Measurements from ENCODE around the gene SLC36A3.
"Not testable (repeated sequence)": the region's sequence is repeated elsewhere in the genome, so short reads cannot be mapped to it uniquely, and the experiment has no call there.

Gene SLC36A3

DNA sequence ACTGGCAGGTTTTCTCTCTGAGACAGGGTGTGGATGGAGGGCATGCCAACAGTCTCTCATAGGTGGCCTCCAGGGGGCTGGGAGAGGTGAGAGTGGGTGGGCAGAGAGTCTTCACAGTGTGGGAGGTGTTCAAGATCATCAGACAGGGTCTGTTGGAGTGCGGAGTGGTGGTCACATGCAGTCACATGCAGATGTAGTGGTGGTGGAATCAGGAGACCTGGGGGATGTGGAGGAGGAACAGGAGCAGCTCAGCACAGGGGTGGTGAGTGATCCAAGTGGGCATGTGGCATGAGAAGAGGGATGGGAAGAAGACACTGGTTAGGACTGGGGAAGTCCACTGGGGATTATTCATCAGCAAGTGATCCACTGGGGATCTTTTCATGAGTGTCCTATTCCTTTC lies 44.8 kb downstream of the SLC36A3 start:
- no peak for DNase-seq

DNA sequence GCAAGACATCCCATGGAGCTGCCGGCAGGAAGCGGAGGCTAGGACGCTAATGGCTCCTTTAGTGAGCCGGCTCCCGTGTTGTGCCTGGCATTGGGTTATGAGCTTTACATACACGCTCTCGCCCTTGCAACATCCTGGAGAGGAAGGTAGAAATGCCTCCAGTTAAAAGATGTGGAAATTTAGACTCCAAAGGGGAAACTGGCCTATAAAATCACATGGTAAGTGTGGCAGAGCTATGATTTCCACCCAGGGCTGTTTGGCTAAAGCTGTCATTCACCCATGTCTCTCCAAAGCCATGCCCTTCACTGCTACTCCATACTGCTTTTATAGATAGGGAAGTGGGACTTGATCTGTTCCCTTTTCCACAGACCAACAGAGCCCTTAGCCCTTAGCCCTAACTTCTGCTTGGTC lies 45.4 kb downstream of the SLC36A3 start:
- DNase-seq: no peak

DNA sequence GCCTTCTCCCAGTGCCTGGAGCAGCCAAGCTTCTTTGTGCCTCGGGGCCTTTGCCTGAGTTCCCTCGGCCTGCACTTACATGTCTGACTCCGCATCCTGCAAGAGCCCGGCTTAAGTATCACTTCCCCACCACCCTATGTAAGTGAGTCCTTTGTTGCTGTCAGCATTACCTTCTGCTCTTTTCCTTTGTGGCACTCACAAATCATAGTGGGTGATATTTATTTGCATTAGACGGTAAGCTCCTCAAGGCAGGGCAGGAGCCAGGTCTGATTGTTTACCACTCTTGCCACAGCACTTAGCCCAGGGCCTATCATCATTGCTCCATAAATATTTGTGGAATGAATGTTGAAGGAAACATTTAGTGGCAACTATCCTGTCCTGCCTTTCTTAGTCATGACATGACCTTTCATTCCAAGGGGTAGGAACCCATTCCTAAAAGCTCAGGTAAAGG lies 45.8 kb downstream of the SLC36A3 start:
- no peak for DNase-seq

GRCh38 chr5:151255621-151256286 lies 47.8 kb downstream of the SLC36A3 start:
- no peak for DNase-seq

- DNase-seq: not testable (repeated sequence)
These were observed 48.6 kb downstream of the SLC36A3 start for GRCh38 chr5:151254990-151255389.

DNA sequence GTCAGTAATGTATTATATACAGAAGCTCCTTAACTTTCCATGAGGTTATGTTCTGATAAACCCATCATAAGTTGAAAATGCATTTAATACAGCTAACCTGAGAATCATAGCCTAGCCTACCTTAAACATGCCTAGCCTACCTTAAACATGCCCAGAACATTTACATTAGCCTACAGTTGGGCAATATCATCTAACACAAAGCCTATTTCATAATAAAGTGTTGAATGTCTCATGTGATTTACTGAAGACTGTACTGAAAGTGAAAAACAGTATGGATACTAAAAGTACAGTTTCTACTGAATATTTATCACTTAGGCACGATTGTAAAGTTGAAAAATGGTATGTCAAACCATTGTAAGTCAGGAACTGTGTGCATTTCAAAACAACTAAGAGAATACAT lies 49.0 kb downstream of the SLC36A3 start:
- DNase-seq: no peak

DNA sequence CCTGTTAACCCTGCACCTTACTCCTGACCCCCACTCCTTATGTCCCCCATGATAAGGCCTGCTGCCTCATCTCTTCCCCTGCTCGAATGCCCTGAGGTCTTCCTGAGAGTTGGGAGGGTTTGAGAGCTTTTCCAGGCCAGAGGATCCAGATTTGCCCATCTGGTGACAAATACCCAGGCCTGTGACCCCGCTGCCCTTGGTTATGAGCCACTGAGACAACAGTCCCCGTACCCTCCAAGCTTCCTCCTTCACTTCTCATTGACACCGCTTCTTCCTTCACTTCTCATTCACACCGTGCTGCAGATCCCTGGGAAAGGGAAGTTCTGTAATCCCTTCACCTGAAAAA lies 50.0 kb downstream of the SLC36A3 start:
- DNase-seq: no peak

DNA sequence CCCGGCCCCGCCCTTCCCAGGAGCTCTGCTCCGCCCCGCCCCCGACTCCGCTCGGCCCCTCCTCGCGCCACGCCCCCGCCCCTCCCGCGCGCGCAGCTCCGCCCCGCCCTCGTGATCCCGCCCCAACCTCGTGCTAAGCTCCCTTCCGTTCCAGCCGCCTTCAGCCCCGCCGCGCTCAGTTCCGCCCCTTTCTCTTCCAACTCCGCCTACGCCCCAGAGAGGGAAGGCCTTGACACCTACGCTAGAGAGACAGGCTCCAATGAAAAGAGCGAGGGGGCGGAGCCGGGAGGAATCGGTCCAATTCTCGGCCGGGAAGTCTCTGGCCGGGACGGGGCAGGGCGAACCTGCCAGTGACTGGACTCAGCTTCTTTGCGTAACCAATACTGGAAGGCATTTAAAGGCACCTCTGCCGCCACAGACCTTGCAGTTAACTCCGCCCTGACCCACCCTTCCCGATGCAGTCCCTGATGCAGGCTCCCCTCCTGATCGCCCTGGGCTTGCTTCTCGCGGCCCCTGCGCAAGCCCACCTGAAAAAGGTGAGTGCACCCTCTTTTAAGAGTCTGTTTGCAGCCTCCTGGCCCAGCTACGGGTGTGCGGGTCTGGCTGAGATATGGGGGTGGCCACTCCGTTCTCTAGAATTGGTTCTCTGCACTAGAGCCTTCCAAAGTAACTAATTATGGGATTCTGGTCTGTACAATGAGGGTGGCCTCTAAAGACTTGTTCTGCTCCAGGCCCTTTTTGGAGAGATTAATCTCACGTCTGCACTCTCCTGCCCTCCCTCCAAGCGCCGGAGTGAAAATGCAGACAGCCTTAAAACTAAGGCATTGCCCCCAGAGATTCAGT lies 50.6 kb downstream of the SLC36A3 start, which contains the start of gene GM2A:
Gene GM2A, plus strand, starts transcription at position 424 of the 843 bp plus-strand sequence. Its CDS starts 32 bp downstream, at position 456.
- DNase-seq: peak; percentile 94

GRCh38 chr5:151251621-151252020 lies 51.9 kb downstream of the SLC36A3 start:
- no peak for DNase-seq

DNA sequence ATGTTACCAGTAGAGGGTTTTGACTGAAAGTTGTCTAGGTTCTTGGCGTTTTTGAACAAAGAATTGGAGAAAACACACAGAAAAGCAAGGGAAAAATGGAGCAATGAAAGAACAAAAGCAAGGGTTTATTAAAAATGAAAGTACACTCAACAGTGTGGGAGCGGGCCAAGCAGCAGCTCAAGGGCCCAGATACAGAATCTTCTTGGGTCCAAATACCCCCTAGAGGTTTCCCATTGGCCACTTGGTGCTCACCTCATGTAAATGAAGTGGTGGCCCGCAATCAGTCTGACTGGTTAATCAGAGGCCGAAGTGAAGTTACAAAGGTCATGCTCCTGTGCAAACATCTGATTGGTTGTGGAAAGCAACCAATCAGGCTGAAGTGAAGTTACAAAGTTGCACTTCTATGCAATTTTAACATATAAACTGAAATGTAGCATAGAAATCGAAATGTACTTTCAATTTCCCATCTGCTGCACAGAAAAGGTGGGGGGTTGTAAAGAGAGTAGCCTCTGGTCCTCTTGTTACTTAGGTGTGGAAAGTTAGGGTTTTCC lies 52.5 kb downstream of the SLC36A3 start:
- no peak for DNase-seq

DNA sequence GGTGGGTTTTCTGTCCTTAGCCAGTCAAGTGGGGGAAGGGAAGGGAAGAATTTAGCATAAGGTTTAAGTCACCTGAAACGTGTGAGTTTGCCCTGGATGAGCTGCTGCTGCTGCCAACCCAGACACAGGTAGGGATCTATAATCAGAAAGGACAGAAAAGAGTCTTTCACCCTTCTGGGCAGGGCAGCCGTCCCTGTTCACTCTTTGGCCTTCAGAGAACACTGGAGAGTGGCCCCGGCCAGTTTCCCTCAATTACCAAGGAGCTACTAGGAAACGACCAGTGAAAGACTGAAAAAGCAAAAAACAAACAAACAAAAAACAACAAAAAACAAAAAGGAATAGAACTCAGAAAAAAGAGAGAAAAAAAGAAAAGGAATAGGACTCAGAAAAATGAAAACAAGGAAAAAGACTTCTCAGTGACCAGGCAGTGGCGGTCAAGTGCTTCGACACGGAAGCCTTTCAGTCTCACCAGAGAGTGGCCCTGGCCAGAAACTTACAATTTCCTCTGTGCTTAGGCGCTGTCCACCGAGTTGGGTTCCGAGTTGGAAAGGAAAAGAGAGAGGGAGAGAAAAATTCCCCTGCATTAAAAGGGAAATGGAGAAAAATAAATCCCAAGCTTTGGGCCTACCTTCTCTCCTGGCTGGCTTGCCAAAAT lies 53.1 kb downstream of the SLC36A3 start:
- no peak for DNase-seq

- DNase-seq: no peak
These were observed 54.3 kb downstream of the SLC36A3 start for GRCh38 chr5:151249281-151249680.

GRCh38 chr5:151248651-151249050 lies 54.9 kb downstream of the SLC36A3 start:
- peak; percentile 49 for DNase-seq

DNA sequence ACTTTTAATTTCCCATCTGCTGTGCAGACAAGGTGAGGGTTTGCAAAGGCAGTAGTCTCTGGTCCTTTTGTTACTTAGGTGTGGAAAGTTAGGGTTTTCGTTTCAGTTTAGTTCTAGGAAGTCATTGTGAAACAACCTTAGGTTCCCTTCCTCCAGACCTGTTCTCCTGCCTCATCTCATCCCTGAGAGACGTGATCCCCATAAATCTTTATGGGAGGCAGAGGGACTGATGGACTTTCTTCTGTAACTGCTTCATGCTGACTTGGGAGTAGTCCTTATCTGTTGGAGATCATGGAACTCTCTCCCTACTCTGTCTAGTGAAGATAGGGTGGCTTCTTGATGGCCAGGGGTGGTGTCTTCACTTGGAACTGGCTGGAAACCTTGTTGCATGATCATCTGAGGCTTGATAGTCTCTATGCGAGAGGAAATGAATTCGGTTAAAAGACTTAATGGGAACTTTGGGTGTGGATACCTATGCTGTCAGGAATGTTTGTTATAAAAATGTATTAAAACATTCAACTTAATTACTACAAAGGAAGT lies 57.8 kb downstream of the SLC36A3 start:
- DNase-seq: no peak

- DNase-seq: no peak
These were observed 59.4 kb downstream of the SLC36A3 start for GRCh38 chr5:151244206-151244605.

DNA sequence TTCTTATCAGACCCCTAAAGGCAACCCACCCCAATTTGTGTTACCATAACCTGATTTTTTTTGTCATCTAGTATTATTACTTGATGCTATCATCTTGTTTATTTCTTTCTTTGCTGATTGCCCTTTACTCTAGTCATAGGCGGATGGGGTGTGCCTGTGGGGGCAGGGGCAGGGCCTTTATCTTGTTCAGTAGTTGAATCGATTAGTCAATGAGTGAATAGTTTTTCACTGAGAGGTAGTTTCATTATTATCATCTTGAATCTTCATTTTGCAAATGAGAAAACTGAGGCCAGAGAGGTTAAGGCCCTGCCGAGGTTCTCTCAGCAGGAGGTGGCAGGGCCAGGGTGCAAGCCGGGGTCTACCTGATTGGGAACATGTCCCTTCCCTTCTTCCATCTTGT lies 60.0 kb downstream of the SLC36A3 start:
- no peak for DNase-seq

DNA sequence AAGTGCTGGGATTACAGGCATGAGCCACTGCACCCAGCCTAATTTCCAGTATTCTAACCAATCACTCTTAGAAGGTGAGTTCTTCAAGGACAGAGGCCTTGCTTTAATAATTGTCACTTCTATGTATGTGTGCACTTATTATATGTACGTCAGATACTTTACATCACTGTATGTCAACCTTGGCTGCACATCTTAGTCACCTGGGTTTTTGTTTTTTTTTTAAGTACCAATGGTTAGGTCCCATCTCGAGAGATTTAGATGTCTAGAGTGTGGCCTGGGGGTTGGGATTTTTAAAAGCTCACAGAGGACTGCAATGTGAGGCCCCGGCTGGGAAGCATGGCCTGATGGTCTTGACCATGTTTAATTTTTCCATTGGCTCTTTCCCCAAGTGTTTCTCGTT lies 60.4 kb downstream of the SLC36A3 start:
- DNase-seq: no peak

DNA sequence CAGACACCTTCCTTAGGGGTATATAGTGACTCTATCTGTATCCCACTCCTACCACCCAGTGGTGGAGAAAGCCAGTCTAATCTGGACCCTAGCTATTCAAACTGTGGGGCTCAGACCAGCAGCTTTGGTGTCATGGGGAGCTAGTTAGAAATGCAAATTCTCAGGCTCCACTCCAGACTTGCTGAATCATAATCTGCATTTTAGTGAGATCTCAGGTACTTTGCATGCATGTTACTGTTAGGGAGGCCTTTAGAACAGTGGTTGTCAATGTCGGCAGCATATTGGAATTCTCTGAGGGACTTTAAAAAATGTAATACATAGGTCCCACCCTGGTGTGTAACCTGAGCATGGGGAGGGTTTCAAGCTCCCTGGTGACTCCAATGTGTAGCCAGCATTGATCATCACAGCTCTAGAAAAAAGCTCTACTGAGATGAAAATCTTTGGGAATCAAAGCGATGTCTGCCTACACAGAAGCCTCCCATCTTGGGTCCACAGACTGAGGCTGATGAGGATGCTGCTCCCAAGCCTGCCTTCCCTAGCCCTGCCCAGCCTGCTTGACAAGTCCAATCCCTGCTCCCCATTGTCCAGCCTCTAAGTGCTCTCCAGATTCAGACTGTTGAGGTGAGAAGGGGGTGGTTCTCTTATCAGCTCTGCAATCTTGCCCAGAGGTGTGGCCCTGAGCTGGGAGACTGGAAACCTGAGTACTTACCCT lies 62.5 kb downstream of the SLC36A3 start:
- DNase-seq: no peak

GRCh38 chr5:151240268-151240835 lies 63.2 kb downstream of the SLC36A3 start:
- not testable (repeated sequence) for DNase-seq

- DNase-seq: no peak
These were observed 64.2 kb downstream of the SLC36A3 start for GRCh38 chr5:151239237-151239861.

GRCh38 chr5:151238303-151238741 lies 65.2 kb downstream of the SLC36A3 start:
- peak; percentile 10 for DNase-seq

DNA sequence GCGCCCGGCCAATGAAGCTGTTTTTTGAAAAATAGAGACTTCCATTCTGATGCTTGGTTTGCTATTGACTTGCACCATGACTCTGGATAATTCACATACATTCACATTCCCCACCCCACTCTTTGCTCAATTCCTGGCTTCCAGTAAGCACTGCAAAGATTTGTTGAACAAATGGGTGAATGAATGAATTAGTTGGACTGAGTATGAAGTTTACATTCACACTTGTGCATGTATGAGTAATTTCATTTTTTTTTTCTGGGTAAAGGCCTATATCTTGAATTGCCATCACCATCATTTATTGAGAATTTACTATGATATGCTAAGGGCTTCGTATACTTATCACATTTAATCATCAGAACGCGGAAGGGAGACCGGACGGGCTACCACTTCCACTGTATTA lies 65.9 kb downstream of the SLC36A3 start:
- no peak for DNase-seq

Data from NCI-H2171 treated with DMSO at 0.1 percent for 48 hours (cell line).